Nucleus accumbens (tissue), 56 donors: ENCODE data around the gene CT45A6.
"Not testable (repeated sequence)": the region's sequence is repeated elsewhere in the genome, so short reads cannot be mapped to it uniquely, and the experiment has no call there.

Experiments
- DNase-seq, 56 donors: peaks; one replicate each; lab custom pipeline; 2025; lab: John Stamatoyannopoulos, UW

The CT45A6 gene, protein sequence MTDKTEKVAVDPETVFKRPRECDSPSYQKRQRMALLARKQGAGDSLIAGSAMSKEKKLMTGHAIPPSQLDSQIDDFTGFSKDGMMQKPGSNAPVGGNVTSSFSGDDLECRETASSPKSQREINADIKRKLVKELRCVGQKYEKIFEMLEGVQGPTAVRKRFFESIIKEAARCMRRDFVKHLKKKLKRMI

DNA sequence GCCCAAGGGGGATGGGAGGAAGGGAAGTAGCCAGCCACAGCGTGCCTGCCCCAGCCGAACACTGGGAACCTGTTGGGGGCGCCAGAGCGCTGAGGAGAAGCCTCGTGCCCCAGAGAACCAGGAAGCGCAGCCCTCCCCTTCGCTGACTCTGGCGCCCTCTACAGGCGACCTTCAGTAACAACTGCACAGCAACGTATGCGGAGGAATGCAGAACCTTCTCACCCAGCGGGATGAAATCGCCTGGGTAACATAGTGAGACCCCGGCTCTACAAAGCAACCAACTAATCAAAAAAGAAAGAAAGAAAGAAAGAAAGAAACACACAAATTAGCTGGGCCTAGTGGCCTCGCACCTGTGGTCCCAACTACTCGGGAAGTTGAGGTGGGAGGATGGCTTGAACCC is at the start of gene CT45A6:
Gene CT45A6, minus strand, starts transcription at position 101 of the 400 bp plus-strand sequence. CDS start 3,794 bp downstream, outside the sequence.
- not testable (repeated sequence) for DNase-seq

DNA sequence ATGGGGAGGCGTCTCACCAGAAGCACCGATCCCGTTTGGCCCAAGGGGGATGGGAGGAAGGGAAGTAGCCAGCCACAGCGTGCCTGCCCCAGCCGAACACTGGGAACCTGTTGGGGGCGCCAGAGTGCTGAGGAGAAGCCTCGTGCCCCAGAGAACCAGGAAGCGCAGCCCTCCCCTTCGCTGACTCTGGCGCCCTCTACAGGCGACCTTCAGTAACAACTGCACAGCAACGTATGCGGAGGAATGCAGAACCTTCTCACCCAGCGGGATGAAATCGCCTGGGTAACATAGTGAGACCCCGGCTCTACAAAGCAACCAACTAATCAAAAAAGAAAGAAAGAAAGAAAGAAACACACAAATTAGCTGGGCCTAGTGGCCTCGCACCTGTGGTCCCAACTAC is 34.6 kb upstream of the CT45A6 start, which contains the start of gene CT45A7:
Gene CT45A7, minus strand, starts transcription at position 101 of the 400 bp plus-strand sequence. CDS start 3,747 bp downstream, outside the sequence.
- not testable (repeated sequence) for DNase-seq

DNA sequence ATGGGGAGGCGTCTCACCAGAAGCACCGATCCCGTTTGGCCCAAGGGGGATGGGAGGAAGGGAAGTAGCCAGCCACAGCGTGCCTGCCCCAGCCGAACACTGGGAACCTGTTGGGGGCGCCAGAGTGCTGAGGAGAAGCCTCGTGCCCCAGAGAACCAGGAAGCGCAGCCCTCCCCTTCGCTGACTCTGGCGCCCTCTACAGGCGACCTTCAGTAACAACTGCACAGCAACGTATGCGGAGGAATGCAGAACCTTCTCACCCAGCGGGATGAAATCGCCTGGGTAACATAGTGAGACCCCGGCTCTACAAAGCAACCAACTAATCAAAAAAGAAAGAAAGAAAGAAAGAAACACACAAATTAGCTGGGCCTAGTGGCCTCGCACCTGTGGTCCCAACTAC is 17.3 kb upstream of the CT45A6 start, which contains the start of gene CT45A2:
Gene CT45A2, minus strand, starts transcription at position 101 of the 400 bp plus-strand sequence. CDS start 3,747 bp downstream, outside the sequence.
- not testable (repeated sequence) for DNase-seq

DNA sequence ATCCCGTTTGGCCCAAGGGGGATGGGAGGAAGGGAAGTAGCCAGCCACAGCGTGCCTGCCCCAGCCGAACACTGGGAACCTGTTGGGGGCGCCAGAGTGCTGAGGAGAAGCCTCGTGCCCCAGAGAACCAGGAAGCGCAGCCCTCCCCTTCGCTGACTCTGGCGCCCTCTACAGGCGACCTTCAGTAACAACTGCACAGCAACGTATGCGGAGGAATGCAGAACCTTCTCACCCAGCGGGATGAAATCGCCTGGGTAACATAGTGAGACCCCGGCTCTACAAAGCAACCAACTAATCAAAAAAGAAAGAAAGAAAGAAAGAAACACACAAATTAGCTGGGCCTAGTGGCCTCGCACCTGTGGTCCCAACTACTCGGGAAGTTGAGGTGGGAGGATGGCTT is 17.2 kb downstream of the CT45A6 start, which contains the start of gene CT45A5:
Gene CT45A5, minus strand, starts transcription at position 101 of the 400 bp plus-strand sequence. CDS start 3,774 bp downstream, outside the sequence.
- not testable (repeated sequence) for DNase-seq

DNA sequence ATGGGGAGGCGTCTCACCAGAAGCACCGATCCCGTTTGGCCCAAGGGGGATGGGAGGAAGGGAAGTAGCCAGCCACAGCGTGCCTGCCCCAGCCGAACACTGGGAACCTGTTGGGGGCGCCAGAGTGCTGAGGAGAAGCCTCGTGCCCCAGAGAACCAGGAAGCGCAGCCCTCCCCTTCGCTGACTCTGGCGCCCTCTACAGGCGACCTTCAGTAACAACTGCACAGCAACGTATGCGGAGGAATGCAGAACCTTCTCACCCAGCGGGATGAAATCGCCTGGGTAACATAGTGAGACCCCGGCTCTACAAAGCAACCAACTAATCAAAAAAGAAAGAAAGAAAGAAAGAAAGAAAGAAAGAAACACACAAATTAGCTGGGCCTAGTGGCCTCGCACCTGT is 34.5 kb downstream of the CT45A6 start, which contains the start of gene CT45A3:
Gene CT45A3, minus strand, starts transcription at position 101 of the 400 bp plus-strand sequence. CDS start 3,747 bp downstream, outside the sequence.
- not testable (repeated sequence) for DNase-seq

DNA sequence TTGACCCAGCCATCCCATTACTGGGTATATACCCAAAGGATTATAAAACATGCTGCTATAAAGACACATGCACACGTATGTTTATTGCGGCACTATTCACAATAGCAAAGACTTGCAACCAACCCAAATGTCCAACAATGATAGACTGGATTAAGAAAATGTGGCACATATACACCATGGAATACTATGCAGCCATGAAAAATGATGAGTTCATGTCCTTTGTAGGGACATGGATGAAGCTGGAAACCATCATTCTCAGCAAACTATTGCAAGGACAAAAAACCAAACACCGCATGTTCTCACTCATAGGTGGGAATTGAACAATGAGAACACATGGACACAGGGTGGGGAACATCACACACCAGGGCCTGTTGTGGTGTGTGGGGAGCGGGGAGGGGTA is 57.8 kb downstream of the CT45A6 start:
- not testable (repeated sequence) for DNase-seq
